PC-3 (cell line): ENCODE data around the gene CYP2E1. TPM values are rescaled to one million over a fixed set of nuclear protein-coding genes. Genes with fewer than 3 reads are reported as not detected.

Experiments used
- ATAC-seq: fragments of 200-7000 bp; cut with Tn5 transposase; 2 replicates; pipeline ENCODE4 v1.9.1; 2020; ENCODE audit warnings: mild to moderate bottlenecking, moderate library complexity
- BruUV-seq: library from RNA; stranded (reverse); fragments of 400-500 nt; replicated peaks from 2 replicates; lab custom pipeline; 2021; lab: Mats Ljungman, UMichigan
- CTCF ChIA-PET: fragments of 300-600 bp; sonication (Branson Sonifier 250); formaldehyde crosslinking; loops from one replicate; lab custom pipeline; 2022; ENCODE audit warnings: antibody characterized with exemption; lab: Charles Lee
- POLR2A ChIA-PET: fragments of 300-600 bp; sonication (Branson Sonifier 250); formaldehyde crosslinking; loops from one replicate; lab custom pipeline; 2022; ENCODE audit warnings: antibody characterized with exemption; ENCODE audit not compliant: unreplicated experiment; lab: Charles Lee
- DNase-seq: peaks from one replicate; pipeline ENCODE4 v3.0.0-alpha.2; 2015
- H2AFZ ChIP-seq: fragments of 300-600 bp; sonication (generic); 2 replicates; pipeline ENCODE4 v1.6.0; 2016; ENCODE audit warnings: antibody characterized with exemption, low read length
- H3F3A ChIP-seq: fragments of 300-600 bp; sonication (generic); one replicate; pipeline ENCODE4 v1.6.0; 2017; ENCODE audit warnings: antibody characterized with exemption, low read length, control low read depth, mild to moderate bottlenecking; ENCODE audit not compliant: unreplicated experiment
- H3K27ac ChIP-seq: fragments of 300-600 bp; sonication (generic); 2 replicates; pipeline ENCODE4 v1.5.1; 2016; ENCODE audit warnings: mild to moderate bottlenecking, low read length
- H3K27me3 ChIP-seq: fragments of 300-600 bp; sonication (generic); 2 replicates; pipeline ENCODE4 v1.6.1; 2016; ENCODE audit warnings: low read length, mixed read lengths
- H3K36me3 ChIP-seq: fragments of 300-600 bp; sonication (generic); 2 replicates; pipeline ENCODE4 v1.6.1; 2016; ENCODE audit warnings: low read depth, mixed run types, low read length, mixed read lengths
- H3K4me1 ChIP-seq: fragments of 300-600 bp; sonication (generic); 2 replicates; pipeline ENCODE4 v1.5.1; 2016; ENCODE audit warnings: low read length; ENCODE audit not compliant: insufficient read depth
- H3K4me2 ChIP-seq: fragments of 300-600 bp; sonication (generic); 2 replicates; pipeline ENCODE4 v1.6.0; 2016; ENCODE audit warnings: low read length
- H3K4me3 ChIP-seq: fragments of 300-600 bp; sonication (generic); 2 replicates; pipeline ENCODE4 v1.5.1; 2016; ENCODE audit warnings: mild to moderate bottlenecking, low read length, mixed read lengths
- H3K79me2 ChIP-seq: fragments of 300-600 bp; sonication (generic); 2 replicates; pipeline ENCODE4 v1.6.1; 2017; ENCODE audit warnings: low read length, mixed read lengths
- H3K9ac ChIP-seq: fragments of 300-600 bp; sonication (generic); 2 replicates; pipeline ENCODE4 v1.6.0; 2016; ENCODE audit warnings: mild to moderate bottlenecking, low read length
- H3K9me2 ChIP-seq: fragments of 300-600 bp; sonication (generic); replicated peaks from 2 replicates; pipeline ENCODE4 v1.6.1; 2016; ENCODE audit warnings: mixed run types, low read length, mixed read lengths
- H3K9me3 ChIP-seq: fragments of 300-600 bp; sonication (generic); 2 replicates; pipeline ENCODE4 v1.6.1; 2016; ENCODE audit warnings: low read length, mixed read lengths
- H4K20me1 ChIP-seq: fragments of 300-600 bp; sonication (generic); 2 replicates; pipeline ENCODE4 v1.6.1; 2016; ENCODE audit warnings: low read length, mixed read lengths
- CTCF ChIP-seq: fragments of 300-600 bp; sonication (generic); conservative IDR thresholded peaks from 2 replicates; pipeline ENCODE4 v1.5.1; 2017; ENCODE audit warnings: antibody characterized with exemption, low read depth, mild to moderate bottlenecking, low read length
- EZH2 ChIP-seq: fragments of 300-600 bp; sonication (generic); IDR thresholded peaks from one replicate; pipeline ENCODE4 v1.6.1; 2017; ENCODE audit warnings: antibody characterized with exemption, mild to moderate bottlenecking, low read length; ENCODE audit not compliant: unreplicated experiment
- EZH2phosphoT487 ChIP-seq: fragments of 300-600 bp; sonication (generic); IDR thresholded peaks from 2 replicates; pipeline ENCODE4 v1.6.1; 2018; ENCODE audit warnings: mild to moderate bottlenecking, antibody characterized with exemption, low read length, borderline replicate concordance
- intact Hi-C: fragments of 100-400 bp; cut with micrococcal nuclease; formaldehyde crosslinking; loops from 2 replicates; pipeline ENCODE4 v1.9.0; 2023
- total RNA-seq: library from RNA; depleted of rRNA; stranded (reverse); fragments of >200 nt; gene quantifications from 2 replicates; pipeline ENCODE4 v1.2.3, GENCODE V29; 2014

CYP2E1 gene
- total RNA-seq, 1 experiment from 2014 or later = 4.2 TPM

GRCh38 chr10:133528845-133529575 is 1.8 kb downstream of the CYP2E1 start:
- ChIA-PET POLR2A (no interaction called here), CTCF (no interaction called here)
- intact Hi-C loops = no loop called here
- H3K9ac ChIP-seq = no peak overlapping the region
- H3K4me2 ChIP-seq = peak overlapping the region; percentile 93
- H3F3A ChIP-seq = peaks cover 6% of the 10 kb centered on the region
- peaks cover 13% of the 10 kb centered on the region; the same call in 1 of the 2 replicates for H3K4me1 ChIP-seq
- ATAC-seq (peak; percentile 66), DNase-seq (peak; percentile 40)
- no peaks in the 10 kb centered on the region; the same call in 1 of the 2 replicates for H3K27me3 ChIP-seq
- no peaks in the 10 kb centered on the region; the same call in 1 of the 2 replicates for H3K36me3 ChIP-seq
- H4K20me1 ChIP-seq = no peaks in the 10 kb centered on the region
- 0 out of 2 replicates have a peak, but pooled peaks cover 7% of the 10 kb centered on the region for H3K9me3 ChIP-seq
- no peaks in the 10 kb centered on the region for H3K79me2 ChIP-seq
- TF ChIP-seq CTCF = no peak
- TF ChIP-seq EZH2phosphoT487 = no peak
- no peak for TF ChIP-seq EZH2
- BruUV-seq = no TSS peak
- no peaks in the 10 kb centered on the region for H3K9me2 ChIP-seq
- H2AFZ ChIP-seq = peak overlapping the region; percentile 91
- no peak overlapping the region for H3K27ac ChIP-seq
- H3K4me3 ChIP-seq = peak overlapping the region; percentile 74

GRCh38 chr10:133529576-133529946 is 2.4 kb downstream of the CYP2E1 start:
- TF ChIP-seq CTCF (no peak), EZH2phosphoT487 (no peak), EZH2 (no peak)
- ATAC-seq (no peak), DNase-seq (no peak)
- peaks cover under 1% of the 10 kb centered on the region for H3F3A ChIP-seq
- H3K4me3 ChIP-seq = peak overlapping the region; percentile 74
- no peaks in the 10 kb centered on the region for H4K20me1 ChIP-seq
- H3K4me2 ChIP-seq = peak overlapping the region; percentile 93
- POLR2A ChIA-PET = no interaction called here
- H3K79me2 ChIP-seq = no peaks in the 10 kb centered on the region
- BruUV-seq = no TSS peak
- 0 out of 2 replicates have a peak, but pooled peaks cover 2% of the 10 kb centered on the region for H3K9me3 ChIP-seq
- H3K27me3 ChIP-seq = no peaks in the 10 kb centered on the region; the same call in 1 of the 2 replicates
- intact Hi-C loops = no loop called here
- H3K4me1 ChIP-seq = peaks cover 13% of the 10 kb centered on the region; the same call in 1 of the 2 replicates
- CTCF ChIA-PET = no interaction called here
- no peak overlapping the region for H3K27ac ChIP-seq
- H2AFZ ChIP-seq = peak overlapping the region; percentile 91
- H3K36me3 ChIP-seq = no peaks in the 10 kb centered on the region
- no peak overlapping the region for H3K9ac ChIP-seq
- no peaks in the 10 kb centered on the region for H3K9me2 ChIP-seq

GRCh38 chr10:133530506-133530905 is 3.3 kb downstream of the CYP2E1 start:
- H3K4me2 ChIP-seq = no peak overlapping the region
- no peaks in the 10 kb centered on the region for H3F3A ChIP-seq
- ATAC-seq (no peak), DNase-seq (no peak)
- no peak overlapping the region for H3K27ac ChIP-seq
- peaks cover 13% of the 10 kb centered on the region; the same call in 1 of the 2 replicates for H3K4me1 ChIP-seq
- H3K79me2 ChIP-seq = no peaks in the 10 kb centered on the region
- ChIA-PET POLR2A (no interaction called here), CTCF (no interaction called here)
- H2AFZ ChIP-seq = no peak overlapping the region
- no peaks in the 10 kb centered on the region for H3K9me3 ChIP-seq
- TF ChIP-seq EZH2phosphoT487 (no peak), EZH2 (no peak), CTCF (no peak)
- intact Hi-C loops = no loop called here
- no peak overlapping the region for H3K9ac ChIP-seq
- H4K20me1 ChIP-seq = no peaks in the 10 kb centered on the region
- no peaks in the 10 kb centered on the region for H3K9me2 ChIP-seq
- no TSS peak for BruUV-seq
- H3K4me3 ChIP-seq = no peak overlapping the region
- H3K36me3 ChIP-seq = no peaks in the 10 kb centered on the region
- H3K27me3 ChIP-seq = no peaks in the 10 kb centered on the region; the same call in 1 of the 2 replicates
